Upper lobe of left lung (tissue), 6 donors: ENCODE data around the gene HTR6. TPM values are rescaled to one million over a fixed set of nuclear protein-coding genes. Genes with fewer than 3 reads are reported as not detected.

ENCODE experiments used
- ATAC-seq, 2 donors: fragments of 200-7000 bp; cut with Tn5 transposase; one replicate each; pipeline ENCODE4 v1.9.1; 2022; ENCODE audit warnings: mild to moderate bottlenecking in 2 of 2, moderate library complexity in 2 of 2; ENCODE audit not compliant: low FRiP score in 2 of 2
- DNase-seq, 2 donors: peaks; one replicate each; pipeline ENCODE4 v3.0.0-alpha.2; 2019 to 2020
- H3K27ac ChIP-seq, 4 donors: fragments of 200-600 bp; sonication (generic); one replicate each; pipeline ENCODE4 v1.5.1; 2016 to 2019
- H3K27me3 ChIP-seq, 4 donors: fragments of 200-600 bp; sonication (generic); one replicate each; pipeline ENCODE4 v1.5.1; 2017 to 2019
- H3K36me3 ChIP-seq, 4 donors: fragments of 200-600 bp; sonication (generic); one replicate each; pipeline ENCODE4 v1.5.1; 2016 to 2019
- H3K4me1 ChIP-seq, 4 donors: fragments of 200-600 bp; sonication (generic); one replicate each; pipeline ENCODE4 v1.5.1; 2018 to 2019
- H3K4me3 ChIP-seq, 4 donors: fragments of 200-600 bp; sonication (generic); one replicate each; pipeline ENCODE4 v1.5.1; 2017 to 2019; ENCODE audit warnings: mild to moderate bottlenecking in 2 of 4, moderate library complexity in 1 of 4
- H3K9me3 ChIP-seq, 4 donors: fragments of 200-600 bp; sonication (generic); one replicate each; pipeline ENCODE4 v1.5.1; 2018 to 2019
- CTCF ChIP-seq, 6 experiments: fragments of 450-650 bp in 4 of 6; fragments of 200-600 bp in 2 of 6; sonication (generic) in 2 of 6; IDR thresholded peaks; one replicate each; pipeline ENCODE4 v1.5.1; 2016 to 2019; ENCODE audit warnings: antibody characterized with exemption in 6 of 6
- EP300 ChIP-seq, 4 donors: sonication (generic); formaldehyde crosslinking; IDR thresholded peaks; one replicate each; pipeline ENCODE4 v1.5.1; 2017; ENCODE audit warnings: antibody characterized with exemption in 4 of 4, control low read depth in 2 of 4
- POLR2A ChIP-seq, 4 donors: fragments of 450-650 bp; IDR thresholded peaks; one replicate each; pipeline ENCODE4 v1.5.1; 2016 to 2017; ENCODE audit warnings: antibody characterized with exemption in 4 of 4, mild to moderate bottlenecking in 2 of 4
- POLR2AphosphoS5 ChIP-seq, 2 donors: sonication (generic); formaldehyde crosslinking; IDR thresholded peaks; one replicate each; pipeline ENCODE4 v1.5.1; 2017; ENCODE audit warnings: antibody characterized with exemption in 2 of 2
- WGBS, 2 donors: methylation state at CpG; one replicate each; pipeline ENCODE4 v1.1.5; 2017 to 2018; 5-methylcytosine and 5-hydroxymethylcytosine counted together
- total RNA-seq, 6 donors: library from RNA; depleted of rRNA in 4 of 6; stranded (reverse); fragments of >200 nt in 4 of 6; gene quantifications; one replicate each; pipeline versions ENCODE4 v1.1.0 to v1.2.1, GENCODE V29; 2016 to 2021
- donor health status: DM: no; HTN: no; CAD: no; lungs with moderate emphysema.
- donor health status: DM: no; HTN: yes; CAD: no; lungs with severe emphysema.

HTR6 gene
- total RNA-seq, 6 donors from 2014 or later, result not detected

- Histone ChIP-seq H3K4me1 (peaks cover 7 to 17% (median 12%) of the 10 kb centered on the region in 4 donors), H3K4me3 (no peak overlapping the region), H3K36me3 (no peaks in the 10 kb centered on the region), H3K9me3 (no peaks in the 10 kb centered on the region), H3K27me3 (peaks cover 0 to 25% (median 16%) of the 10 kb centered on the region in 4 donors), H3K27ac (no peak overlapping the region)
- DNase-seq, result no peak
- 75 to 78% methylated on average over 8 of the region's 8 CpGs for WGBS, 2 donors
- ATAC-seq, result no peak
- no peak for TF ChIP-seq POLR2AphosphoS5 (IDR thresholded peaks at IDR 0.05)
- no peak for TF ChIP-seq POLR2A (IDR thresholded peaks at IDR 0.05)
- TF ChIP-seq CTCF (IDR thresholded peaks at IDR 0.05), result no peak
- TF ChIP-seq EP300 (IDR thresholded peaks at IDR 0.05), result no peak
Observed at GRCh38 chr1:19668888-19669287, 4.2 kb downstream of the HTR6 start.

GRCh38 chr1:19670787-19671186 is 6.1 kb downstream of the HTR6 start:
- no peak for ATAC-seq
- DNase-seq, result no peak
- H3K9me3 ChIP-seq, result no peaks in the 10 kb centered on the region
- no peak overlapping the region for H3K4me3 ChIP-seq
- H3K36me3 ChIP-seq, result no peaks in the 10 kb centered on the region
- 54 to 59% methylated on average over 4 of the region's 4 CpGs for WGBS, 2 donors
- TF ChIP-seq CTCF (IDR thresholded peaks at IDR 0.05) (no peak), POLR2AphosphoS5 (IDR thresholded peaks at IDR 0.05) (no peak), POLR2A (IDR thresholded peaks at IDR 0.05) (no peak), EP300 (IDR thresholded peaks at IDR 0.05) (no peak)
- no peak overlapping the region for H3K27ac ChIP-seq
- H3K4me1 ChIP-seq, result peaks cover 0 to 2% (median 0%) of the 10 kb centered on the region in 4 donors
- peaks cover 0 to 9% (median 3%) of the 10 kb centered on the region in 4 donors for H3K27me3 ChIP-seq

- 31 to 40% methylated on average over 6 of the region's 6 CpGs for WGBS, 2 donors
- H3K36me3 ChIP-seq, result no peaks in the 10 kb centered on the region
- no peaks in the 10 kb centered on the region for H3K9me3 ChIP-seq
- TF ChIP-seq POLR2A (IDR thresholded peaks at IDR 0.05) (no peak), EP300 (IDR thresholded peaks at IDR 0.05) (no peak), POLR2AphosphoS5 (IDR thresholded peaks at IDR 0.05) (no peak), CTCF (IDR thresholded peaks at IDR 0.05) (no peak)
- H3K4me3 ChIP-seq, result no peak overlapping the region
- DNase-seq (no peak), ATAC-seq (no peak)
- no peaks in the 10 kb centered on the region for H3K4me1 ChIP-seq
- H3K27me3 ChIP-seq, result no peaks in the 10 kb centered on the region
- H3K27ac ChIP-seq, result no peak overlapping the region
Observed at GRCh38 chr1:19672237-19672636, 7.6 kb downstream of the HTR6 start.

GRCh38 chr1:19675797-19676196 is 11.1 kb downstream of the HTR6 start:
- TF ChIP-seq POLR2AphosphoS5 (IDR thresholded peaks at IDR 0.05) (no peak), EP300 (IDR thresholded peaks at IDR 0.05) (no peak), CTCF (IDR thresholded peaks at IDR 0.05) (no peak), POLR2A (IDR thresholded peaks at IDR 0.05) (no peak)
- no peaks in the 10 kb centered on the region for H3K36me3 ChIP-seq
- no peak overlapping the region for H3K27ac ChIP-seq
- no peaks in the 10 kb centered on the region for H3K27me3 ChIP-seq
- DNase-seq (no peak), ATAC-seq (no peak)
- no peaks in the 10 kb centered on the region for H3K4me1 ChIP-seq
- no peak overlapping the region for H3K4me3 ChIP-seq
- no peaks in the 10 kb centered on the region for H3K9me3 ChIP-seq
- WGBS, 2 donors, result 74 to 75% methylated on average over 4 to 5 of the region's 5 CpGs

GRCh38 chr1:19676438-19676922 is 11.8 kb downstream of the HTR6 start:
- H3K27ac ChIP-seq, result no peak overlapping the region
- ATAC-seq (peak in 1 of 2 donors; percentile 93), DNase-seq (no peak)
- H3K4me3 ChIP-seq, result no peak overlapping the region
- H3K9me3 ChIP-seq, result no peaks in the 10 kb centered on the region
- no peaks in the 10 kb centered on the region for H3K36me3 ChIP-seq
- WGBS, 2 donors, result 31 to 36% methylated on average over 12 to 13 of the region's 13 CpGs
- no peak for TF ChIP-seq POLR2A (IDR thresholded peaks at IDR 0.05)
- no peak for TF ChIP-seq CTCF (IDR thresholded peaks at IDR 0.05)
- TF ChIP-seq POLR2AphosphoS5 (IDR thresholded peaks at IDR 0.05), result no peak
- no peak for TF ChIP-seq EP300 (IDR thresholded peaks at IDR 0.05)
- no peaks in the 10 kb centered on the region for H3K4me1 ChIP-seq
- H3K27me3 ChIP-seq, result no peaks in the 10 kb centered on the region
